Eye (tissue), 1 donor: ENCODE data around the gene EXTL1.

Experiments
- DNase-seq: peaks from one replicate; pipeline ENCODE4 v3.0.0-alpha.2; 2015

The EXTL1 gene

GRCh38 chr1:26025060-26025459 lies 3.5 kb downstream of the EXTL1 start:
- DNase-seq, result no peak

DNA sequence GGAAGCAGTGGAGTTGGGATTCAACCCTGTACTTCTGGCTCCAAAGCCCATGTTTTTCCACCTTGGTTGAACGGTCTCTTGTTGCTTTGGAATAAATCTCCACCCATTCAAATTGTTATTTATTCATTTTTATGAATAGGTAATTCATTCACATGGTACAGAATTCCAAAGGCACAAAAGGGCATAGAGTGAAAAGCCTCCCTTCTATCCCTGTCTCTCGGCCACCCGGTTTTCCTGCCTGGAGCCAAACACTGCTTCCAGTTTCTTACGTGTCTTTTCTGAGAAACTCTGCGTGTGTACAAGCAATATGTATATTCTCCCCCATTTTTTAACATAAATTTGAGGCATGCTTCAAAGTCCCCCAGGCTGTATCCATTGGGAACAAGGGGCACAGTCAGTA lies 3.9 kb downstream of the EXTL1 start:
- no peak for DNase-seq

- no peak for DNase-seq
Measured at GRCh38 chr1:26027716-26028489, 6.3 kb downstream of the EXTL1 start.

DNA sequence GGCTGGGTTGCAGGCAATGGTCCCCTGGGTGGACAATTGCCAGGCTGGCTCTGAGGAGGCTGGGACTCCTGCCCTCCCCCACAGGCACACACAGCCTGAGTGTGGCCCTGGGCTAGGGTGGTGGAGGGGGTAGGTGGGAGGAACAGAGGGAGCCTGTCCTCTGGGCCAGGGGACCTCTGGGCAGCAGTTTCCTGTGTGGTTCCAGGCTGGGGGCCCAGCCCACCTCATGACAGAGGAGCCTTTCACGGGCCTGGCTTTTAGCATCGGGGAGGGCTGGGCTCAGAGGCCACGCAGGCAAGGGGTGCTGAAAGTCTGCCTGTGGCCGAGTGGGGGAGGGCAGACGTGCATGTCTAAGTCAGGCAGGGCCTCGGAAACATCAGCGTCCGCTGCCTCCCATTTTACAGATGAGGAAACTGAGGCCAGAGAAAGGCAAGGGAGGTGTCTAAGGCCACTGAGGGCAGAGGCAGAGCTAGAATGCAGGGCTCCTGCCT lies 7.0 kb downstream of the EXTL1 start:
- no peak for DNase-seq

DNA sequence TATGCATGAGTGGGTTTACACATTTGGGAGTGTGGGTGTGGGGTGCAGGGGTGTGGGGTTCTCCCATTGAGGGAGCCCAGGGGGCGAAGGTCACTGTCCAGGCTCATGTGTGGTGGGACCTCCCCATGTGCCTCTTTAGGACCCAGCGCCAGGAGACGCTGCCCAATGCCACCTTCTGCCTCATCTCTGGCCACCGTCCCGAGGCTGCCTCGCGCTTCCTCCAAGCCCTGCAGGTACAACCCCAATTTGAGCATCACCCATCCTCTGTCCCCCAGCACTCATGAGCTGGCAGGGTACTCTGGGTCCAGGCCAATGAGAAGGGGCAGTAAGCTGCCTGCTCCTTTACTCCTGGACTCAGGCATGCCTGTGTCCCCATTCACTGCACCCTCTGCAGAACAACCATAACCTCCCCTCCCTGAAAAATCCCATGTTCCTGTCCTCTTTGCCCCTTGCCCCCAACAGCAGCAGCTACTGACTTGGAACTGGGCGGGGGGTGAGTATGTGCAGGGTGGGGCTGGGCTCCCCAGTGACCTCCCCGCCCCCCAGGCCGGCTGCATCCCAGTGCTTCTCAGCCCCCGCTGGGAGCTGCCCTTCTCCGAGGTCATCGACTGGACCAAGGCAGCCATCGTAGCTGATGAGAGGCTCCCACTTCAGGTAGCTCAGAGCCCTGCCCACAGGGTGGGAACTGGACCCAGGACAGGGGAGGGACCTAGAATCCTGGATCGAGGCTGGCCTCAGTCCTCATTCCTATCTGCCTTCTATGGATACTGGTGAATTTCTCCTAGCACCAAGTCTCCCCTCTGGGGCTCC lies 7.7 kb downstream of the EXTL1 start:
- DNase-seq, result no peak

GRCh38 chr1:26029864-26030481 lies 8.4 kb downstream of the EXTL1 start:
- no peak for DNase-seq

GRCh38 chr1:26031196-26031595 lies 9.6 kb downstream of the EXTL1 start:
- DNase-seq, result no peak

DNA sequence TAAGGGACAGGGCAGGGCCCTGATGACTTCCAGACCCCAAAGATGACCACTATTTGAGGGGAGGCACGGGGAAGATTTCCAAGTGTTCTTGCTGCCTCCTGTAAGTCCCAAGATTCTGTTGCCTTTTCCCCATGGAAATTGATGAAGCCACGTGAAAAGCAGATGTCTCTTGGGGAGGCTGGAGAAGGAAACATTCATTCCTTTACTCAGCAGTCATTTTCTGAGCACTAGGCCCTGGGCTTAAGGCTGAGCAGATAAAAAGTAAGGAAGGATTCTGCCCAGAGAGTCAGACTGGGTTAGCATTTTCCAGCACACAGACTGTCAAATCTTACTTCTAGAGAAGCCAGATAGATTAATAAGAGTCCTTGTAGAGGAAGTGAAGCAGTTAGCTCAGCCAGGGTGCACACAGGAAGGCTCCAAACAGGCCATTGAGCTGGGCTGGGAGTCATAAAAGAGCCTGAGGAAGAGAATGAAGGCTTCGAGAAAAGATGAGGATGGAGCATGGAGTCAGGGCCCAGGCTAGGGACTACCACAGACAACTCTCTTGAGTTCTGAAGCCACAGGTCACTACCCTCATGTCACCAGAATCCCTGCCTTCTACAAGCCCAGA lies 10.1 kb downstream of the EXTL1 start:
- no peak for DNase-seq

DNA sequence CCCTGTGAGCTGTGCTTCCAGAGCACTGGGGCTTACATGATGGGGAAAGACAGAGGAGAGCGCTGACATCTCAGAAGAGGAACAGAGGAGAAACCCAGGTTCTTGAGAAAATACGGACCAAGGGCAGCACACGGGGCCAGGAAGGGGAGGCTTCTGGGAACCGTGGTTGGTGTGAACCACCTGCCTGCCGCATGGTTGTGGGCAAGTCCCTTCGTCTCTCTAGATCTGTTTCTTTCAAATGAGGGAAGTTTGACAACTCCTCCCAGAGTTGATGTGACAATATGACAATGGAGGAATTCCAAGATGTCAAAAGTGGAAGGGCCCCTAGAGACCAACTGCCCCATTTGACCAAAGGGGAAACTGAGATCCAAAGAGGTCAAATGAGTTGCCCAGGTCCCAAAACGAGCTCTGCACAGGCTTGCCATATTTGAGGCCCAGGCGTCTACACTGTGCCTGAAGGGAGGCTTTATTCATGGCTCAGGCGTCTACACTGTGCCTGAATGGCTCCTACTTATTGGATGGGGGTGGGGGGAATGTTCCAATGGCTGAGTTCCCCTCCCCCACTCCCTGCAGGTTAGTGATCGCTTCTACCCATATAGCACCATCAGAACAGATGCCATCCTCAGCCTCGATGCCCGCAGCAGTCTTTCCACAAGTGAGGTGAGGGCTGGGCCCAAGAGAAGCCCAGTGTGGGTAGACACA lies 11.2 kb downstream of the EXTL1 start:
- no peak for DNase-seq

GRCh38 chr1:26034504-26035202 lies 13.1 kb downstream of the EXTL1 start:
- no peak for DNase-seq

DNA sequence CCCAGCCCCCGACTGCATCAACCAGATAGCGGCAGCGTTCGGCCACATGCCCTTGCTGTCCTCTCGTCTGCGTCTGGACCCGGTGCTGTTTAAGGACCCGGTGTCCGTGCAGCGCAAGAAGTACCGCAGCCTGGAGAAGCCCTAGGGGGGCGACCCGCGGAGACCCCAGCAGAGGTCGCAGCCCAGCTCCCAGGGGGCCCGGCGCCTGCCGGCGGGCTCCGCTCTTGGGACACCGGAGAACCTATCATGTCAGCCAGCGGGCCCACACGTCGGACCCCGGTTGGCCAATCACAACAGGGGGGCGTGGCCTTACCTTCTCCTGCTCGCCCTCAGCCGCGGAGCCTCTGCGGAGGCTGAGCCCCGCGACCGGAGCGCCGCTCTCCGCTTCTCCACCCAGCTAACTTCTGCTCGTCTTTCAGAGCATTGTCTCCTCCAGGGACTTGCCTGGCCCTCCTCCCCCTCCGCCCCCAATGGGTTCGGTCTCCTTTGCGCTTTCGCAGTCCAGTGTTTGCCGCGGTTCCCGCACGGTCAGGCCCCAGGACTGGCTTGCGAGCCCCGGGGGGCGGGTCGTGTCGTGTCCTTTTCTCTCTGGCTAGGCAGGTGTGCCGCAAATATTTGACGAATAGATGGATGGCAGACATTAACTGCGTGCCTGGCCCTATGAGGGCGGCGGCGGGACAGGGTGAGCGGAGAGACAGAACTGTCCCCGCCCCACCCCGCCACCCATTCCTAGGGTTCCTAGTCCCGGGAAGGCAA lies 13.8 kb downstream of the EXTL1 start:
- peak; percentile 97 for DNase-seq

- peak; percentile 95 for DNase-seq
Measured at GRCh38 chr1:26035959-26036755, 14.6 kb downstream of the EXTL1 start.

DNA sequence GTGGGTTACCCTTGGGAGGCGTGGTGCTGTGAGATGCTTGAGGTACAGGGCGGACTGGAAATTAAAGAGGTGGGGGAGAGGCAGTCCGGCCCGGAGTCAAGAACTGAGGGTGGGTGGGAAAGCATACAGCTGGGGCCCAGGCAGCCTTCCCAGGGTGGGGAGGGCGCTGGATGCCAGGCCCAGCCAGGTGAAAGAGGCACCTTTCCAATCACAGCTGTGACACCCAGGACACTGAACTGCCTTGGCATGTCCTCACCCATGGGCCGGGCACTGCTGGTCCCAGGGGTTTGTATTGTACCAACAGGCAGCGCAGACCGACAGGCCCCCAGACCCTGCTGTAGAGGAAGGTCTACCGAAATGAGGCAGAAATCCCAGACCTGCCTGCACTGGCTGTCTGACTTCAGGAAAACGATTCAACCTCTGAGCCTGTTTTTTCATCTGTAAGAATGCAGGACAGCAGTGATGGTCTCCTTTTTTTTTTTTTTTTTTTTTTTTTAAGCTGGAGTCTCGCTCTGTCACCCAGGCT lies 15.2 kb downstream of the EXTL1 start:
- DNase-seq, result no peak

- no peak for DNase-seq
Measured at GRCh38 chr1:26037904-26038303, 16.3 kb downstream of the EXTL1 start.

DNA sequence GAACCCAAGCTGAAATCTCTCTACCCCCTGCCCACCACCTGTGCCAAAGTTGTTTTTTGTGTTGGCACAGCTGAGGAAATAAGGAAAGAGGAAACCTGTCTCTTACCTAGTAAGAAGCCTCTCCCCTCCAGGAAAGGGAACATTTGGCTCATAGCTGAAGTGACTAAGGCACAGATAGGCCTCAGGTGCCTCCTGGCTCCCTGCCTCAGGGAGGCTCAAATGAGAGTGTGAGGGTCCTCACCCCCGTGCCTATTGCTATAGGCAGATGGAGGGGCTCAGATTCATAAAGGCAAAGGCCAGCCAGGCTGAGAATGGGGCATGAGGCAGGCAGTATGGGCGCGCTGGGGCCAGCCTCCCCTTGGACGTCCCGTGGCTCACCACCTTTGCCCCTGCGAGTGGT lies 16.9 kb downstream of the EXTL1 start:
- no peak for DNase-seq

GRCh38 chr1:26038904-26039303 lies 17.3 kb downstream of the EXTL1 start:
- no peak for DNase-seq

GRCh38 chr1:26041401-26041800 lies 19.8 kb downstream of the EXTL1 start:
- no peak for DNase-seq

GRCh38 chr1:26041978-26042377 lies 20.4 kb downstream of the EXTL1 start:
- DNase-seq, result no peak

GRCh38 chr1:26043765-26044164 lies 22.2 kb downstream of the EXTL1 start:
- DNase-seq, result no peak

DNA sequence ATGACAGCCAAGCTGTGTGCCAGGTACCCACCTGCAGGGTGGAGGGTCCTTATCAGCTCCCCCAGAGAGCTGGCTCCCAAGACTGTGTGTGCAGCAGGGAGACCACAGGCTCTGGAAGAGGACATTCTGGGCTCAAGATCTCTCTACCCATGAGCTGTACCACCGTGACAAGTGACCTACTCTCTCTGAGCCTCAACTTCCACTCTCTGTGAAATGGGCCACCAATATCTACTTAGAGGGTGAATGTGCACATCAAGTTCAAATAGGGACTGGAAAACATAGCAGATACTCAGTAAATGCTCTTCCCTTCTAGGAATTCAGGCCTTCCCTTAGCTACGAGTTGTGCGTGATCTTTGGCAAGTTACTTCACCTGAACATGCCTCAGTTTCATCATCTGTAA lies 22.8 kb downstream of the EXTL1 start:
- DNase-seq, result no peak
